HG02642 (cell line): Measurements from ENCODE around the gene ZNF785.
A peak's percentile ranks its signal among the peaks of the same experiment; 100 is the strongest.

ENCODE experiments used
- ATAC-seq: cut with Tn5 transposase; IDR thresholded peaks from one replicate; pipeline ENCODE4 v1.9.1; 2021; ENCODE audit warnings: mild to moderate bottlenecking; ENCODE audit not compliant: unreplicated experiment, poor library complexity

Gene ZNF785

DNA sequence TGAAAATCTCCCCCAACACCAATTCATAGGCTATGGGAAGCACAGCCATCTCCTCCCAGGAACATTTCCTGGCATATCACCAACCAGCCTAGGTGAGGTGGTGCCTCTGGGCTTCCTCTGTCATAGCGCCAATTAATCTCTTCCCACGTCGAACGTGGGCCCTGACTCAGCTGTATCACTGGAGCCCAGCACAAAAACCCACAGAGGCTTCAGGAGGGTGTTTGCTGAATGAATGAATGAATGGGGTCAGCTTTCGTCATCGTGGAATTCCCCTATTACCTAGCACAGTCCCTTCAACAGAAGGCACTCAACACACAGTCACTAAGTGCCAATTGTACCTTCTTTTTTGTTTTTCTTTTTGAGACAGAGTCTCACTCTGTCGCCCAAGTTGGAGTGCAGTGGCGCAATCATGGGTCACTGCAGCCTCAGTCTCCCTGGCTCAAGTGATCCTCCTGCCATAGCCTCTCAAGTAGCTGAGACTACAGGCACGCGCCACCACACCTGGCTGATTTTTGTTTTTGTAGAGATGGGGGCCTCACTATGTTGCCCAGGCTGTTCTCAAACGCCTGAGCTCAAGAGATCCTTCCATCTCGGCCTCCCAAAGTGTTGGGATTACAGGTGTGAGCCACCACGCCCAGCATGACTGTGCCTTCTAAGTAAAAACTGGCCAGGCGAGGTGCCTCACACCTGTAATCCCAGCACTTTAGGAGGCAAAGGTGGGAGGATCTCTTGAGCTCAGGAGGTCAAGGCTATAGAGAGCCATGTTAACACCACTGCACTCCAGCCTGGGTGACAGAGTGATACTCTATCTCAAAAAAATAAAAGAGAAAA lies 18.1 kb downstream of the ZNF785 start:
- no peak for ATAC-seq

- no peak for ATAC-seq
These were observed 19.0 kb downstream of the ZNF785 start for GRCh38 chr16:30566531-30566930.

DNA sequence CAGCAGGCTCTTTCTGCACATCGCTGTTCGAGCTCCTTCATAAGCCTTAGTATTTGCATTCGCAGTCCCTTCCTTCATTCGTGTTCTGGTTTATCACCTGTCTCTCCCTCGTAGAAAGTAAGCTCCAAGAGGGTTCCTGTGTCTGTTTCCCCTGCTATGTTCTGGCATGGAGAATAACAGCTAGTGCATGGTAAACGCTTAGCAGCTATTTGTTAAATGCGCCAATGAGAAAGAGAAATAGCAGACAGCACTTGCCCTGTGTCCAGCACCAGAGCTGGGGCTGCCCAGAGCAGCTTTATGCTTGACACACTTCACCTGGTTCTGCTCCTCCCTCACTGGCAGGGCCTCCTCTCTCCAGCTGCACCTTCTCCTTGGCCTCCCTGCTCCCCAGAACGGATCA lies 19.5 kb downstream of the ZNF785 start:
- ATAC-seq, result no peak

- ATAC-seq, result no peak
These were observed 20.0 kb downstream of the ZNF785 start for GRCh38 chr16:30565526-30565925.

GRCh38 chr16:30562021-30562420 lies 23.5 kb downstream of the ZNF785 start:
- ATAC-seq, result no peak

- no peak for ATAC-seq
These were observed 24.2 kb downstream of the ZNF785 start for GRCh38 chr16:30561089-30561816.

GRCh38 chr16:30559690-30560089 lies 25.8 kb downstream of the ZNF785 start:
- ATAC-seq, result no peak

DNA sequence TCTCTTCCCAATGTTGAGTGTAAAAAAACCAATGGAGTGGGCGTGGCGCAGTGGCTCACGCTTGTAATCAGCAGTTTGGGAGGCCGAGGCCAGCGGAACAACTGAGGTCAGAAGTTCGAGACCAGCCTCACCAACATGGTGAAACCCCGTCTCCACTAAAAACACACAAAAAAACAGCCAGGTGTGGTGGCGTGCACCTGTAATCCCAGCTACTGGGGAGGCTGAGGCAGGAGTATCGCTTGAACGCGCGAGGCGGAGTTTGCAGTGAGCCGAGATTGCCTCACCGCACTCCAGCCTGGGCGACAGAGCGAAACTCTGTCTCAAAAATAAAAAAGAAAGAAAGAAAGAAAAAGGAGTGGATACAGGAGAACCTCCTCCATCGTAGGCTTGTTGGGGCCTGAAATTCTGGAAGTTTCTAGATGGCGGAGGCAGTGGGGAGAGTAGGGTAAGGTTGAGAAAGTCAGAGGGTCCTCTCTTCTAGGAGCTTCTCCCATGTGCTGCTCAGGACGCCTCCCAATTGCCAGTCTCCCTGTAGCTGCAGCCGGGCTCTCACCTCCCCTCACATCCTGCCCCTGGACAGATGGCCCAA lies 26.6 kb downstream of the ZNF785 start:
- ATAC-seq, result no peak

- peak; percentile 85 for ATAC-seq
These were observed 27.3 kb downstream of the ZNF785 start, which contains the start of gene ZNF764 for GRCh38 chr16:30557957-30558788. ZNF764 (minus strand) TSS chr16:30558374; CDS start chr16:30558182, 192 bp downstream.

DNA sequence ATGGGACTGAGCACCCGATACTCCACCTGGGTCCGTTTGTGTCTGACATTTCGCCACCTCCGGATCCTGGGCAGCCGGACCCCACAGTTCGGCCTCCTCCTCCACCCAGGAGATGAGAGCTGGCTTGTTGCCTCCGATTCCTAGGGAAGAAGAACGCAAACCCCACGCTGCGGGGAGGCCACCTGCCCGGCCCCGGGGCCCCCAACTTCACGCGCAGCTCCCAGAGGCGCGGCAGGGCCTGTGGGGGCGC lies 27.9 kb downstream of the ZNF785 start:
- peak; percentile 15 for ATAC-seq

DNA sequence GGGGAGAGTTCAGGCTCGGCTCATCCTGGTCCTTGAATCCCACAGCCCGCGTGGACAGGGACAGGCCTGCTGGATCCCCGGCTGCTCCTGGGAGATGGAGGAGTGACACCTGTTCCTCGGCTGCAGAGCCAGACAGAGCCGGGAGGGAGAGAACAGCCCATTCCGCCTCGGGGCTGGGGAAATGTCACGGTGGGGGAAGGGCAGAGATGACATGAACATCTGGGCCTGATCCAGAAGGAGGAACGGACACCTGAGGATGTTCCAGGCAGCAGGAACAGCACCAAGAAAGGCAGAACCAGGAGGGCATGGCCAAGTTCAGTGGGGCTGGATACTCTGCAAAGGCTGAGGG lies 29.4 kb downstream of the ZNF785 start:
- ATAC-seq, result no peak

- no peak for ATAC-seq
These were observed 30.0 kb downstream of the ZNF785 start for GRCh38 chr16:30555315-30556124.

DNA sequence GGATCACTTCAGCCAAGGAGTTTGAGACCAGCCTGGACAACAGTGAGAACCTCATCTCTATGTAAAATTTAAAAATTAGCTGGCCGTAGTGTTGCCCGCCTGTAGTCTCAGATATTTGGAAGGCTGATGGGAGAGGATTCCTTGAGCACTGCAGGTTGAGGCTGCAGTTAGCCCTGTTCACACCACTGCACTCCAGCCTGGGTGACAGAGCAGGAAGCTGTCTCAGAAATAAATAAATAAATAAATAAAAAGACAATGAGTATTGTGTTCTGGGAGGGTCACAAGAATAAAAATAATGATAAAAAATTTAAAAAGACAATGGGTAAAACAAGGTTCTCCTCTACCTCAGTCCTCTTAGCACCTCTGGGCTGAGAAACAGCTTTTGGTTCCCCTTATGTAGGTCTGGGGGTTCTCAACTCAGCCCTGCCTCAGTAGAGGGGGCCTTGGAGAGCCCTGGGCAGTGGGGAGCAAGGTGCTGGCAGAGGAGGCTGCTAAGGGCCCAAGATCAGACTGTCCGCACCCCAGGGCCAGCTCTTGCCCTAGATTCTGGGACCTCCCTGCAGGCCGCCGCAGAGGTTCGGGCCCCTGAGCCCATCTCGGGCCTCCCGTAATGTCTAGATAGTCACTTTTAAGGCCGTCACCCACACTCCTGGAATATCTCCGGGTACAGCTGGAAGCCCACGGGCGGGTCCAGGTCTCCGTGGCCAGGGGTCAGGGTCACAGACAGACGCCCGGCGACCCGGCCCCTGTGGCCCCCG lies 30.8 kb downstream of the ZNF785 start:
- ATAC-seq, result no peak

DNA sequence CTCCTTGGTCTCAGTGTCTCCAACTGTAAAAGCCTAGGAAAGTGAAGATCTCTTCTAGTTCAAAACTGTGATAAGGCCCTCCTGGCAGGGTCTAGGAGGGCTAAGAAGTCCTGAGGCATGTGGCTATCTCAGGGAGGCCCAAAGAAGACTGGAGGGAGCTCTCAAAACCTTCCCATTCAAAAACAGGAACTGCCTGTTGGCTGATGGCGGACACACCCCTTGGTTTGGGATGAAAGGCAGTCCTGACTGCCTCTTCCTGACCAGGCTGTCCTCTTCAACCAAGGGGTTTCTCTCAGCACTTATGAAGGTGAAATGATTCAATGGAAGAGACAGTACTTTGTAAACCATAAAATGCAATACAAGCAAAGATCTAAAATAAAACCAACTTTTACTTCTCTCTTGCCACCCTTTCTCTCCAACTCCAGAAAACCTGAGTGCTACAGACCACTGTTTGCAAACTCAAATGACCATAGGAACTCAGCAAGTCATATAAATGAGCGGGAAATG lies 32.1 kb downstream of the ZNF785 start:
- no peak for ATAC-seq

DNA sequence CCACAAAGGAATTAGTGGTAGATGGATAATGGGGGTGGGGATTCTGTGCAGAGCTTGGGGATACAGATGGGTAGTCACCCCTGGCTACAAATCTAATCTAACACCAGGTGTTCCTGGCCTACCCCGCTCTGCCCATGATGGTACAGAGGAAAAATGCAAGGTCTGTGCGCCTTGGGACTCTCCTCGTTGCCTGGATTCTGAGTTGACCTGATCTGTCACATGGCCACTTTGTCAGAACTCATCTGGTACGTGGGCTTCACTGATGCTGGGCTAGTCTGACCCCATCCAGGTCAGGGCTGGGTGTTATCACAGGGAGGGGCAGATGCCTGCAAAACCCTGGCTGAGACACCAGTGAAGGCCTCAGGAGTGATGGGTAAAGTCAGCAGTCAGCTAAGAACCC lies 32.5 kb downstream of the ZNF785 start:
- ATAC-seq, result no peak

- ATAC-seq, result no peak
These were observed 33.7 kb downstream of the ZNF785 start for GRCh38 chr16:30551781-30552180.

GRCh38 chr16:30548416-30549253 lies 36.9 kb downstream of the ZNF785 start:
- no peak for ATAC-seq

- ATAC-seq, result no peak
These were observed 39.4 kb downstream of the ZNF785 start for GRCh38 chr16:30546115-30546514.
